Kidney glomerular epithelial cell (primary cell): ENCODE measurements around the gene PRDM4.
A peak's percentile ranks its signal among the peaks of the same experiment; 100 is the strongest.

Source experiments
- DNase-seq: peaks from one replicate; lab custom pipeline; 2025; lab: John Stamatoyannopoulos, UW

Gene PRDM4

GRCh38 chr12:107685360-107686248 lies 75.3 kb downstream of the PRDM4 start, which contains the start of gene PWP1:
PWP1 (plus strand) TSS chr12:107685799; CDS start chr12:107685900, 101 bp downstream.
- peak; percentile 89 for DNase-seq

- DNase-seq = no peak
Observed at GRCh38 chr12:107684990-107685359, 76.0 kb downstream of the PRDM4 start.

GRCh38 chr12:107684029-107684795 lies 76.7 kb downstream of the PRDM4 start:
- DNase-seq = peak; percentile 2
